Endodermal cell (in vitro differentiated cells): ENCODE data around the gene ACTBL2. TPM values are rescaled to one million over a fixed set of nuclear protein-coding genes. Genes with fewer than 3 reads are reported as not detected.

ENCODE experiments used
- DNase-seq: peaks from one replicate; pipeline ENCODE4 v3.0.0-alpha.2; 2017
- H3K27ac ChIP-seq: 2 replicates; pipeline ENCODE4 v1.5.1; 2013; ENCODE audit warnings: mild to moderate bottlenecking, low read depth, low read length, moderate library complexity
- H3K27me3 ChIP-seq: 2 replicates; pipeline ENCODE4 v1.6.1; 2013; ENCODE audit warnings: mild to moderate bottlenecking, low read length, moderate library complexity; ENCODE audit not compliant: insufficient read depth, control insufficient read depth, poor library complexity, severe bottlenecking
- H3K36me3 ChIP-seq: 2 replicates; pipeline ENCODE4 v1.7.0; 2013; ENCODE audit warnings: mild to moderate bottlenecking, low read length, moderate library complexity; ENCODE audit not compliant: control insufficient read depth, insufficient read depth
- H3K4me1 ChIP-seq: one replicate; pipeline ENCODE4 v1.7.0; 2013; ENCODE audit warnings: low read length; ENCODE audit not compliant: control insufficient read depth, insufficient read depth
- H3K4me3 ChIP-seq: 2 replicates; pipeline ENCODE4 v1.5.1; 2013; ENCODE audit warnings: mild to moderate bottlenecking, low read length, moderate library complexity
- H3K9ac ChIP-seq: 2 replicates; pipeline ENCODE4 v1.6.1; 2013; ENCODE audit warnings: mild to moderate bottlenecking, low read length, moderate library complexity; ENCODE audit not compliant: poor library complexity, severe bottlenecking; ENCODE audit errors: extremely low read depth
- H3K9me3 ChIP-seq: 2 replicates; pipeline ENCODE4 v1.6.1; 2013; ENCODE audit warnings: mild to moderate bottlenecking, low read length, moderate library complexity; ENCODE audit not compliant: control insufficient read depth
- H3K27ac Mint-ChIP-seq: 2 replicates; pipeline ENCODE4 v1.8.0; 2020; ENCODE audit warnings: mixed read lengths
- H3K27me3 Mint-ChIP-seq: 2 replicates; pipeline ENCODE4 v1.8.0; 2021; ENCODE audit warnings: mild to moderate bottlenecking, mixed read lengths; ENCODE audit not compliant: insufficient read depth
- H3K36me3 Mint-ChIP-seq: 2 replicates; pipeline ENCODE4 v1.8.0; 2020; ENCODE audit warnings: low read depth, mixed read lengths
- H3K4me1 Mint-ChIP-seq: 2 replicates; pipeline ENCODE4 v1.8.0; 2020; ENCODE audit warnings: mixed read lengths
- H3K4me3 Mint-ChIP-seq: 2 replicates; pipeline ENCODE4 v1.8.0; 2020; ENCODE audit warnings: mild to moderate bottlenecking, moderate library complexity, mixed read lengths
- H3K9me3 Mint-ChIP-seq: 2 replicates; pipeline ENCODE4 v1.8.0; 2020; ENCODE audit warnings: mild to moderate bottlenecking, mixed read lengths
- WGBS, 2 experiments: methylation state at CpG; one replicate each; pipeline versions ENCODE4 v1.1.5 to v1.1.7; 2013; ENCODE audit warnings: missing lambda C conversion rate in 2 of 2, mixed read lengths in 1 of 2; ENCODE audit not compliant: insufficient coverage in 1 of 2, insufficient read length in 1 of 2; 5-methylcytosine and 5-hydroxymethylcytosine counted together
- total RNA-seq, 2 donors: library from RNA; stranded (reverse); fragmentation: NEBNext Ultra II Directional in 1 of 2; extraction: Animal tissue kit (Norgen Biotek cat#: 25700) in 1 of 2; gene quantifications; 2 replicates in 1 of 2; 3 replicates in 1 of 2; pipeline ENCODE4 v1.2.1, GENCODE V29; 2021
- TF ChIP-seq, protein P1 (sequence below): fragments of 200-600 bp; sonication (generic); conservative IDR thresholded peaks from 2 replicates; pipeline ENCODE4 v1.5.0; 2021; ENCODE audit warnings: antibody characterized with exemption, mild to moderate bottlenecking

Gene ACTBL2
- total RNA-seq, 2 donors from 2014 or later = not detected

- Histone ChIP-seq H3K36me3 (no peaks in the 10 kb centered on the region), H3K27me3 (no peaks in the 10 kb centered on the region), H3K4me3 (no peak overlapping the region), H3K9ac (no peak overlapping the region), H3K9me3 (no peaks in the 10 kb centered on the region), H3K27ac (no peak overlapping the region), H3K4me1 (no peaks in the 10 kb centered on the region)
- DNase-seq = no peak
- H3K4me1 Mint-ChIP-seq = no peaks in the 10 kb centered on the region
- no peaks in the 10 kb centered on the region for H3K36me3 Mint-ChIP-seq
- TF ChIP-seq, protein P1, sequence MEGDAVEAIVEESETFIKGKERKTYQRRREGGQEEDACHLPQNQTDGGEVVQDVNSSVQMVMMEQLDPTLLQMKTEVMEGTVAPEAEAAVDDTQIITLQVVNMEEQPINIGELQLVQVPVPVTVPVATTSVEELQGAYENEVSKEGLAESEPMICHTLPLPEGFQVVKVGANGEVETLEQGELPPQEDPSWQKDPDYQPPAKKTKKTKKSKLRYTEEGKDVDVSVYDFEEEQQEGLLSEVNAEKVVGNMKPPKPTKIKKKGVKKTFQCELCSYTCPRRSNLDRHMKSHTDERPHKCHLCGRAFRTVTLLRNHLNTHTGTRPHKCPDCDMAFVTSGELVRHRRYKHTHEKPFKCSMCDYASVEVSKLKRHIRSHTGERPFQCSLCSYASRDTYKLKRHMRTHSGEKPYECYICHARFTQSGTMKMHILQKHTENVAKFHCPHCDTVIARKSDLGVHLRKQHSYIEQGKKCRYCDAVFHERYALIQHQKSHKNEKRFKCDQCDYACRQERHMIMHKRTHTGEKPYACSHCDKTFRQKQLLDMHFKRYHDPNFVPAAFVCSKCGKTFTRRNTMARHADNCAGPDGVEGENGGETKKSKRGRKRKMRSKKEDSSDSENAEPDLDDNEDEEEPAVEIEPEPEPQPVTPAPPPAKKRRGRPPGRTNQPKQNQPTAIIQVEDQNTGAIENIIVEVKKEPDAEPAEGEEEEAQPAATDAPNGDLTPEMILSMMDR = no peak
- no peak overlapping the region for H3K27ac Mint-ChIP-seq
- H3K27me3 Mint-ChIP-seq = no peaks in the 10 kb centered on the region
- WGBS, 2 experiments = 85 to 89% methylated on average over 5 of the region's 6 CpGs
- H3K4me3 Mint-ChIP-seq = no peak overlapping the region
- no peaks in the 10 kb centered on the region for H3K9me3 Mint-ChIP-seq
Observed at GRCh38 chr5:57431759-57432158, 50.9 kb downstream of the ACTBL2 start.
